Measurements from ENCODE around the gene AMN. TPM values are rescaled to one million over a fixed set of nuclear protein-coding genes. Genes with fewer than 3 reads are reported as not detected.

Gene AMN
- total RNA-seq, 3 donors from 2014 or later: 1.7 to 2.2 (median 2.0) TPM

DNA sequence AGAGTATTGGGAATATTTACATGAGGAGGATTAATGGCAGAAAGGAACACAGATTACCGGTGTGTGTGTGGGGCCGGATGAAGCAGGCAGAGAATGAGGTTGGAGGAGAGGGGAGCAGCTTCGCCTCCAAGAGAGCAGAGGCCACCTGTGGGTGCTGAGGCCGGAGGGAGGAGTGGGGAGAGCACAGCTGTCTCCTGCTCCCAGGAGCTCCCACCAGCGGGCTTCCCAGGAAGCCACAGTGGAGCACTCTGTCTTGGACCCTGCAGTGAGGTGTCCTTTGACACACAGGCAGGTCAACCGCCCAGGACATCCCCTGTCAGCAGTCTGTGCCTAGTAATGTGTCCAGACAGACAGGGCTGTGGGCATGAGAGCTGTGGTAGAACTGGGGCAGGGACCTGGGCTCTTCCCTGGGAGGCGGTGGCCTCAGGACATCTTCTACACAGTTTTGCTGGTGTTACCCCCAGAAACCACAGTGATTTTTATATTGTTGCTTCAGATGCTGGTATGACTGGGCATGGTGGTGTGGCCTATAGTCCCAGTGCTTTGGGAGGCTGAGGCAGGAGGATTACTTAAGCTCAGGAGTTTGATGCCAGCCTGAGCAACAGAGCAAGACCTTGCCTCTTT lies 18.5 kb upstream of the AMN start:
- Mint-ChIP-seq H3K4me1 (ENCODE audit: low read depth) (peaks cover 13% of the 10 kb centered on the region), H3K36me3 (ENCODE audit: insufficient read depth) (peaks cover 36% of the 10 kb centered on the region), H3K9me3 (no peaks in the 10 kb centered on the region), H3K4me3 (no peak overlapping the region), H3K27me3 (ENCODE audit: low read depth) (no peaks in the 10 kb centered on the region)
- no peak for DNase-seq
- no peak for ATAC-seq

DNA sequence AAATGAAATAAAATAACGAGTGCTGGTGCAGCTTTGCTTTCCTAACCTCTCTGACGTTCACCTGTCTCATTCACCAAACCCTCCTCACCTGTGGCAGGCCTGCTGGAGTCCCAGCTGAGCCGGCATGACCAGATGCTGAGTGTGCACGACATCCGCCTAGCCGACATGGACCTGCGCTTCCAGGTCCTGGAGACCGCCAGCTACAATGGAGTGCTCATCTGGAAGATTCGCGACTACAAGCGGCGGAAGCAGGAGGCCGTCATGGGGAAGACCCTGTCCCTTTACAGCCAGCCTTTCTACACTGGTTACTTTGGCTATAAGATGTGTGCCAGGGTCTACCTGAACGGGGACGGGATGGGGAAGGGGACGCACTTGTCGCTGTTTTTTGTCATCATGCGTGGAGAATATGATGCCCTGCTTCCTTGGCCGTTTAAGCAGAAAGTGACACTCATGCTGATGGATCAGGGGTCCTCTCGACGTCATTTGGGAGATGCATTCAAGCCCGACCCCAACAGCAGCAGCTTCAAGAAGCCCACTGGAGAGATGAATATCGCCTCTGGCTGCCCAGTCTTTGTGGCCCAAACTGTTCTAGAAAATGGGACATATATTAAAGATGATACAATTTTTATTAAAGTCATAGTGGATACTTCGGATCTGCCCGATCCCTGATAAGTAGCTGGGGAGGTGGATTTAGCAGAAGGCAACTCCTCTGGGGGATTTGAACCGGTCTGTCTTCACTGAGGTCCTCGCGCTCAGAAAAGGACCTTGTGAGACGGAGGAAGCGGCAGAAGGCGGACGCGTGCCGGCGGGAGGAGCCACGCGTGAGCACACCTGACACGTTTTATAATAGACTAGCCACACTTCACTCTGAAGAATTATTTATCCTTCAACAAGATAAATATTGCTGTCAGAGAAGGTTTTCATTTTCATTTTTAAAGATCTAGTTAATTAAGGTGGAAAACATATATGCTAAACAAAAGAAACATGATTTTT lies 17.1 kb upstream of the AMN start:
- ATAC-seq (no peak), DNase-seq (no peak)
- no peaks in the 10 kb centered on the region for H3K27me3 Mint-ChIP-seq (ENCODE audit: low read depth)
- no peak overlapping the region for H3K4me3 Mint-ChIP-seq
- H3K9me3 Mint-ChIP-seq: no peaks in the 10 kb centered on the region
- H3K4me1 Mint-ChIP-seq (ENCODE audit: low read depth): peaks cover 10% of the 10 kb centered on the region
- peaks cover 32% of the 10 kb centered on the region for H3K36me3 Mint-ChIP-seq (ENCODE audit: insufficient read depth)

DNA sequence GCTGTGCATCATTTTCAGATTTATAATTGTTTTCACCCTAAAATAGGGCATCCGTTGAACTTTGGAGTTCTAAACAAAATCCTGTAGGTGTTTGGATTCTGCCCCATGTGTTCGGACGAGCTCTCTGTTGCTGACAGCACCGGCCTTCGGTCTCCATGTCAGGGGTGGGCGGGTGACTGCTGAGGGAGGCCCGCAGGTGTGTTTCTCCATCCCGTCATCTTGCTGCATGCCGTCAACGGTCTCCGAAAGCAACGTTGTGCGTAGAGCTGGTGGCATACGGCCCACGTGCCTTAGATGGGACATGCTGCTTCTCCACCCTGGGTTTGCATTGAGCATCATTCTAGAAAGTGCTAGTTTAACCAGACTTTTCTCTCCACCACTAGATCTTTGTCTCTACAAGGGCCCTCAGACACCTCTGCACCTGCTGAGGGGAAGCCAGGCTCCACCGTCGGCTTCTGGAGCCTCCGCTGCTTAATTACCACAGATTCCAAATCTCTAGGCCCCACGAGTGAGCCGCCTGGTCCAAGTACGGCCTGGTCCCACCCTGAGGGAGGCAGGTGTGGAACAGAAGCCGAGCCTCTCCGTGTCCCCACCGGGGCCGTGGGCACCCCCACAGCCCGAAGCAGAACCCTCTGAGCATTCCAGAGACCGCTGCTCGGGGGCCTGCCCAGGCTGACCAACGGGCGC lies 15.7 kb upstream of the AMN start:
- DNase-seq (no peak), ATAC-seq (no peak)
- no peaks in the 10 kb centered on the region for H3K4me1 Mint-ChIP-seq (ENCODE audit: low read depth)
- H3K27me3 Mint-ChIP-seq (ENCODE audit: low read depth): no peaks in the 10 kb centered on the region
- H3K9me3 Mint-ChIP-seq: no peaks in the 10 kb centered on the region
- peaks cover 35% of the 10 kb centered on the region for H3K36me3 Mint-ChIP-seq (ENCODE audit: insufficient read depth)
- no peak overlapping the region for H3K4me3 Mint-ChIP-seq

DNA sequence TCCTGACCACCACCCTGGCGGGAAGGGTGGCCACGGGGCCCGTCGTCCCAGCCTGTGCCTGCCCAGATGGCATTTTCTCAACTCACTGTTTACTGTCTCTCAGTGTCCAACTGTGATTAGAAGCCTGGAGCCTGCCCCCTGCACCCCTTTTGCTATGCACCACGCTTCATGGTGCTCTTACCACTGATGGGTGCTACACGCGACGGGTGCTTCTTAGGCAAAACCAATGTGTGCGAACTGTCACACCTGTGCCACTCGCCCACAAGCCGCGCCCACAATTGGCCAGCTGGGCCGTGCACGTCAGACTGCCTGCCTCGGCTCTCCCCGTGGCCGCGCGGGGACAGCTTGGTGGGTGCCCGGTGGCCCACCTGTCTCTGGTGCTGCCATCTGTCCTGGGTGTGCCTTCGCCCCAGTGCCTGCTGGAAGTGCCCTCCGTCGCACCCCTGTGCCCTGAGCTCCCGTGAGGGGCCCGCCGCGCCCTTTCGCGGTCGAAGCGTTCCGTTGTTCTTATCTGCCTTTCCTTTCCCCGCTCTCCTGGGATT lies 15.1 kb upstream of the AMN start:
- H3K4me1 Mint-ChIP-seq (ENCODE audit: low read depth): no peaks in the 10 kb centered on the region
- H3K36me3 Mint-ChIP-seq (ENCODE audit: insufficient read depth): peaks cover 35% of the 10 kb centered on the region
- no peaks in the 10 kb centered on the region for H3K27me3 Mint-ChIP-seq (ENCODE audit: low read depth)
- H3K9me3 Mint-ChIP-seq: no peaks in the 10 kb centered on the region
- DNase-seq (no peak), ATAC-seq (no peak)
- H3K4me3 Mint-ChIP-seq: no peak overlapping the region

DNA sequence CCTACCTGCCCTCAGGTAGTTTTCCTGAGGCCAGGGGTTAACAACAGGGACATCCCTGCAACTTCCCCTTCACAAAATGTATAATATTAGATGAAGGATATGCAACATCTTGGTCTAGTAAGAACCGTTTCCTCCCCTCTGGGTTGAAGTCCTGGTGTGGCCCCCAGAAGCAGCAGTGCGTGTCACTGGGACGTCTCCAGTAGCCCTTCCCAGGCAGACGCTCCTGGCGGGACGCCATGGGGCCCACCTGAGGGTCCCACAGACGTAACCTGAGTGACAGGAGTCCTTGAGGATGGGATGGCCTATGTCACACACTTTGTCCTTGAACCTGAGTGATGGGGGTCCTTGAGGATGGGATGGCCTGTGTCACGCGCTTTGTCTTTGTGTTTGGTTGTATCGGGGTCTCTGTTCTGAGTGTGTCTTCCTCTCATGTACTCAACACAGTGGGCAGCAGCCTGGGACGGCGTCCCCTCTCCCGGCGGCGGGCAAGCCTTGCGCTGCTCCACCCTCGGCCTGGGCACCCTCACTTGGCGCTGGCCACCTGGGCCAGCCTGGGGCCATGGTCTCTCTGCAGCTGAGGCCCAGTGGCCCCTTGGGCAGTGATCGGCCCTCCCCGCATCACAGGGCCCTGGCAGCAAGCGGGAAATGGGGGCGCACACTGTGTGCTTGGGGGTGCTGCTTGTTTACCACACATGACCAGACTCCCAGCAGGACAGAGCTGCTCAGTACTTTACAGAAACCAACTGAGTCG lies 14.3 kb upstream of the AMN start:
- ATAC-seq (no peak), DNase-seq (no peak)
- Mint-ChIP-seq H3K9me3 (no peaks in the 10 kb centered on the region), H3K4me3 (no peak overlapping the region), H3K36me3 (ENCODE audit: insufficient read depth) (peaks cover 31% of the 10 kb centered on the region), H3K27me3 (ENCODE audit: low read depth) (no peaks in the 10 kb centered on the region), H3K4me1 (ENCODE audit: low read depth) (no peaks in the 10 kb centered on the region)

DNA sequence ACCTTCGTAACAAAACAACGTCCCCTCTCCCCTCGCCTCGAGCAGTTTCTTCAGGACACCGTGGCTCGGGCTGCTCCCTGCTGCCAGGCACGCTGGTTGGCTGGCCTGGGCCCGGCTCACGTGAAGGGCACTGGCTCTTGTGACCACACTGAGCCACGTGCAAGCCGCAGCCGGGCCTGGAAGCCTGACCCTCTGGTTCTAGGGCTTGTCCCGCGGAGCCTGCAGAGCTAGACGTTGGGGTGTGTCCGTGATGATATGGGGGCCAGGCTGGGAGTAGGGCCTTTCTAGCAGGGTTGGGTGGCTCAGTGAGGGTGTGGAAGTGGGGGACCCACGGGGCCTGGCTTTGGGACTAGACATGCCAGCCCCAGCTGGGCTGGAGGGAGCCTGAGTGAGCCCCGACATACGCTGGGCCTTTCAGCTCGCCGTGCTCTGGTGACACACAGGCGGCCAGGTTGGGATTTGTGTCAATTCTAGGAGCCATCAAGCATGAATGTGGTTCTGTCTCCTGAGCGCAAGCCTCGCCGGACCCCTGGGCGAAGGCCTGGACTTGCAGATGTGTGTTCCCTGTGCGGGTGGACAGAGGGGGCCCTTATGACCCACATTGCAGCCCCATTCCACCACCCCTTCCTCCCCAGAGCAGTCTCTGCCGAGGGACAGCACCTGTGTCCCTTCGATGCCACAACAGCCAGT lies 13.6 kb upstream of the AMN start:
- Mint-ChIP-seq H3K4me3 (no peak overlapping the region), H3K36me3 (ENCODE audit: insufficient read depth) (peaks cover 25% of the 10 kb centered on the region), H3K9me3 (no peaks in the 10 kb centered on the region), H3K4me1 (ENCODE audit: low read depth) (no peaks in the 10 kb centered on the region), H3K27me3 (ENCODE audit: low read depth) (no peaks in the 10 kb centered on the region)
- no peak for DNase-seq
- no peak for ATAC-seq

DNA sequence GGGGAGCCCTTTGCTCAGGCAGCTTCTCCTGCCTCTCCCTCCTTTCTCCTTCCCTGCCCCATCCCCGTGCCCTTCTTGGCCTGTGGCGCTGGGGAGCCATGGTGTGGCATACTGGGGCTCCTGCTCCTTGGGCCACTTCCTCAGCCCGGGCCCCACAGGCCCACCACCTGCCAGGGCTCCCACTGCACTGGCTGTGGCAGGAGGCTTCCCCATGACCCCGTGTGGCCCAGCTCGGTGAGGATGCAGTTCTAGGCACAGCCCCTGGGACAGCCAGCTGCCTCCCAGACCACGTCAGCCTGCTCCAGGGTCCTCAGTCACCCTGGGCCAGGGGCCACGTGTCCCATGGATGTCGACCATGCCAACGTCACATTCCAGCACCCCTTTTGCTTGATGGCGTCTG lies 13.0 kb upstream of the AMN start:
- DNase-seq (no peak), ATAC-seq (no peak)
- Mint-ChIP-seq H3K4me3 (no peak overlapping the region), H3K36me3 (ENCODE audit: insufficient read depth) (peaks cover 25% of the 10 kb centered on the region), H3K4me1 (ENCODE audit: low read depth) (no peaks in the 10 kb centered on the region), H3K9me3 (no peaks in the 10 kb centered on the region), H3K27me3 (ENCODE audit: low read depth) (no peaks in the 10 kb centered on the region)

DNA sequence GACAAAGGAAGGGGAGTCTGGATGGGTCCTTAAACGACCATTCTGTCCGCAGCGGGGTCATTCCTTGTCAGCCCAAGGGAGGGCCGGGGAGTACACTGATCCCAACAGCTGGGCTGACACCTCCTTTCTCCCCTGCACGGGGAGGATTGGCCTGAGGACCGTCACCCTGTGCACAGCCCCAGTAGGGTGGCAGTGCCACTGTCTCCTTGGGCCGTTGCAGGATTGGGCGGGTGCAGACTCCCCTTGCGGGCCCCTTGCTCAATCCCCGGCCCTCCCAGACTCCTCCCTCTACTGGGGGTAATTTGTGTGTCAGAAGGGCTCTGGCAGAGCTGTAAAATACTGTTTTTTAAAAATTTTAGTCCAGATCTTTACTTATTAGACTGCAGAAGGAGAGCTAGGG lies 12.6 kb upstream of the AMN start:
- Mint-ChIP-seq H3K9me3 (no peaks in the 10 kb centered on the region), H3K4me1 (ENCODE audit: low read depth) (no peaks in the 10 kb centered on the region), H3K36me3 (ENCODE audit: insufficient read depth) (peaks cover 25% of the 10 kb centered on the region), H3K4me3 (no peak overlapping the region), H3K27me3 (ENCODE audit: low read depth) (no peaks in the 10 kb centered on the region)
- DNase-seq: no peak
- no peak for ATAC-seq

DNA sequence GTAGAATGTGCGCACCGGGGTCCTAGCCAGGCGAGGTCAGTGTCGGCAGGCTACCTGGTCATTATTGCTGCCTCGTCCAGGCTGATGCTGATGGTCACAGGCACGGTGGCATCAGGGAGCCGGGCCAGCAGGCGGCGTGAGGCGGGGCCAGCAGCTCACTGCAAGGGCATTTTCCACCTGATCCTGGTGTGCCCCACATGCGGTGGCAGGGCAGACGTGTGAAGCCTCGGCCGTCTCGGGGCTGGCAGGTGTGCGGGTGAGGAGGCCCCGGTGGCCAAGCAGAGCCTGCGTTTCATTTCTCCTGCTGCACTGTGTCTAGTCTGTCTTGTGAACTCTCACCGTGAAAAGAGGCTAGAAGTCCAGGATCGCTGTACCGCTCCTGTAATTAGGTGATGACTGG lies 12.0 kb upstream of the AMN start:
- Mint-ChIP-seq H3K27me3 (ENCODE audit: low read depth) (no peaks in the 10 kb centered on the region), H3K9me3 (no peaks in the 10 kb centered on the region), H3K36me3 (ENCODE audit: insufficient read depth) (peaks cover 20% of the 10 kb centered on the region), H3K4me1 (ENCODE audit: low read depth) (no peaks in the 10 kb centered on the region), H3K4me3 (no peak overlapping the region)
- DNase-seq (no peak), ATAC-seq (no peak)

DNA sequence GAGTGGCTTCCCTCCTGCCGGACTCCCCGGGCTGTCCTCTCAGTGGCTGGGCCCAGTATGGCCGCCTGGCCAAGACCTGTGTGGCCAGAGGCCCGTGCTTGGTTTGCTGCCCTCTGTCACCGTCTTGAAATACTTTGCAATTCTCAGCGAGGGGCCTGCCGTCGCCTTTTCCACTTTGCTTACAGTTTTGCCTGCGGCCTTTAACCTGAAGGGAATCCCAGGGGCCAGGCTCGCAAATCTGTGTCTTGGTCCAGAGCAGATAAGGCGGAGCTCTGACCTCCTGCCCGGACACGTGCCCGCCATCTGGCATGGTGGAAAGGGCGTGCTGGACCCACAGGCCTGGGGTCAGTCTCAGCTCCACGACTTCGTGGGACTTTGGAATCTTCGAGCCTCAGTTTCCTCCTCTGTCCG lies 10.9 kb upstream of the AMN start:
- ATAC-seq (no peak), DNase-seq (no peak)
- no peaks in the 10 kb centered on the region for H3K27me3 Mint-ChIP-seq (ENCODE audit: low read depth)
- no peaks in the 10 kb centered on the region for H3K4me1 Mint-ChIP-seq (ENCODE audit: low read depth)
- peaks cover 13% of the 10 kb centered on the region for H3K36me3 Mint-ChIP-seq (ENCODE audit: insufficient read depth)
- no peak overlapping the region for H3K4me3 Mint-ChIP-seq
- H3K9me3 Mint-ChIP-seq: no peaks in the 10 kb centered on the region

DNA sequence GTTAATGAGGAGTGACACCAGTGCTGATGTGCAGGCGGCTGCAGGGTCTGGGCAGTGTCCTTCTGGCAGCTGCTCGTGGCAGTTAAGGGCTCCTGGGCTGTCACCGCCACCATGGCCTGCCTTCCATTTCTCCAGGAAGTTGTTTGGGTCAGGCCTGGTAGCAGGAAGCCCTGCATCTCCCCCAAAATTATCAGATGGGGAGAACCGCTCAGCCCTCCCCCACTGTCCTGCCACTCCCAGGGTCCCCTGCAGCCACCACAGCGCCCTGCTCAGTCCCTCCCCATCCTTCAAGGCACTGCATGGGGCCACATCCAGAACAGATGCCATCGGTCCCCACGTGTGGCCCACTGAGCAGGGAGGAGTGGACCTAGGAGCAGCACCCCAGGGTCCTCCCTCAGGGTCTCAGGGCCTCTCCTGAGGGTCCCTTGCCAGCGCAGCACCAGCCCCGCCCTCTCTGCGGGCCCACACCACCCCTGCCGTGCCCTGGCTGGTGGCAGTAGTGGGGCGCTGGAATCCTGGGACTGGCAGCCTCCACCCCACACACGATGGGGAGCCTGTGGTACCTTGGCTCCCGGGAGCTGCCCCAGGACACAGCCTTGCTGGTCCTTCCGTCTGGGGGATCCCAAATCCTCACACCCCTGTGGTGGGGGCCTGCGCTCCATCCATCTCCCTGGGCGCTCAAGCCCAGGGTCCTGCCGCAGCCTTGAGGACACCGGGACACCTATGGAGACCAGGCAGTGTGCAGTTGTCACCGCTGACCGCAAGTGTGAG lies 10.3 kb upstream of the AMN start:
- H3K36me3 Mint-ChIP-seq (ENCODE audit: insufficient read depth): peaks cover 10% of the 10 kb centered on the region
- no peak overlapping the region for H3K4me3 Mint-ChIP-seq
- H3K9me3 Mint-ChIP-seq: no peaks in the 10 kb centered on the region
- ATAC-seq (no peak), DNase-seq (no peak)
- H3K27me3 Mint-ChIP-seq (ENCODE audit: low read depth): no peaks in the 10 kb centered on the region
- no peaks in the 10 kb centered on the region for H3K4me1 Mint-ChIP-seq (ENCODE audit: low read depth)

DNA sequence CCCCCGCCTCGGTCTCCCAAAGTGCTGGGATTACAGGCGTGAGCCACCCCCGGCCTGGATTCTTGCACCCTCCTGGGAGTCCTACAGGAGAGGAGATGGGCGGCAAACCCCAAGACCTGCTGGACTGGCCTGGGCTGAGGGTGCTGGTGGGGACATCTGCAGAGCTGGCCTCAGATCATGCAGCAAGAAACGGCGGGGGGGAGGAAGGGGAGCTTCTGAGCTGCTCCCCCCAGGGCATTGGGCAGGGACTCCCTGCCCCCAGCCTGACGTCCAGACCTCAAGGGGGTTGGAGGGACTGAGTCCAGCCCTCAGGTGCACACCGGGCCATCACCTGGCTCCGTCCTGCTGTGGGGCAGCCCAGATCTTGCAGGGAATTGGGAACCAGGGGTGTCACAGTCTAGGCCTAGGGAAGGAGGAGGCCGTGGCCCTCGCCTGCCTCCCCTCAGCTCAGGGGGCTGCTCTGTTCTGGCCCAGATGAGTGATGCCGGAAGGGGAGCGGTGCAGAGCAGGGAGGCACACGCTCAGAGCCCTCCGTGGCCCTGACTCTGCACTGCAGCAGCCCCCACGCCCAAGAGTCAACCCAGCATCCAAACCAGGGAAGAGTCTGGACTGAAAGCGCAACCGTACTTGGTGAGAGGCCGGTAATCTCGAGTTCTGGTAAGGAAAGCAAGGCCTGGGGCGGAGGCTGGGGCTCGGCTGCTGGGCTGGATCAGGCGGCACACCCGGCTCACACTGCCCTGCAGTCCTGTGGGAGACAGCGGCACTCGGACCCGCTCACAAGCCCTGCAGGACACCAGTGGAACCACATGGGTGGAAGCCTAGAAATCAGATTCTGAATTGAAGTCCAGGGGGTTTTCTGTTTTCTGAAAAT lies 8.9 kb upstream of the AMN start:
- no peaks in the 10 kb centered on the region for H3K4me1 Mint-ChIP-seq (ENCODE audit: low read depth)
- no peak for ATAC-seq
- no peaks in the 10 kb centered on the region for H3K27me3 Mint-ChIP-seq (ENCODE audit: low read depth)
- no peaks in the 10 kb centered on the region for H3K9me3 Mint-ChIP-seq
- no peak for DNase-seq
- no peak overlapping the region for H3K4me3 Mint-ChIP-seq
- peaks cover 5% of the 10 kb centered on the region for H3K36me3 Mint-ChIP-seq (ENCODE audit: insufficient read depth)
